Right hindlimb (tissue), 1 donor: ENCODE results near the gene NRBF2.

Source experiments
- DNase-seq: peaks from one replicate; pipeline ENCODE4 v3.0.0-alpha.2; 2018

Gene NRBF2

GRCh38 chr10:63165249-63165648 lies 32.1 kb downstream of the NRBF2 start:
- no peak for DNase-seq

GRCh38 chr10:63166742-63167258 lies 33.7 kb downstream of the NRBF2 start:
- no peak for DNase-seq

- no peak for DNase-seq
Measured at GRCh38 chr10:63168821-63169462, 35.8 kb downstream of the NRBF2 start.

GRCh38 chr10:63169624-63170023 lies 36.5 kb downstream of the NRBF2 start:
- DNase-seq = no peak

- peak; percentile 41 for DNase-seq
Measured at GRCh38 chr10:63171255-63171855, 38.2 kb downstream of the NRBF2 start.

GRCh38 chr10:63171926-63172325 lies 38.8 kb downstream of the NRBF2 start:
- DNase-seq = no peak

- no peak for DNase-seq
Measured at GRCh38 chr10:63173468-63174232, 40.5 kb downstream of the NRBF2 start.

GRCh38 chr10:63175534-63175933 lies 42.4 kb downstream of the NRBF2 start:
- no peak for DNase-seq

- DNase-seq = no peak
Measured at GRCh38 chr10:63192826-63193225, 59.7 kb downstream of the NRBF2 start.

- peak; percentile 55 for DNase-seq
Measured at GRCh38 chr10:63197344-63198092, 64.4 kb downstream of the NRBF2 start.

GRCh38 chr10:63199716-63200115 lies 66.6 kb downstream of the NRBF2 start:
- DNase-seq = no peak

GRCh38 chr10:63200431-63200830 lies 67.3 kb downstream of the NRBF2 start:
- DNase-seq = no peak

GRCh38 chr10:63201118-63201517 lies 68.0 kb downstream of the NRBF2 start:
- DNase-seq = no peak
